ENCODE results near the gene JPT1.
"Not testable (repeated sequence)": the region's sequence is repeated elsewhere in the genome, so short reads cannot be mapped to it uniquely, and the experiment has no call there.

Gene JPT1

DNA sequence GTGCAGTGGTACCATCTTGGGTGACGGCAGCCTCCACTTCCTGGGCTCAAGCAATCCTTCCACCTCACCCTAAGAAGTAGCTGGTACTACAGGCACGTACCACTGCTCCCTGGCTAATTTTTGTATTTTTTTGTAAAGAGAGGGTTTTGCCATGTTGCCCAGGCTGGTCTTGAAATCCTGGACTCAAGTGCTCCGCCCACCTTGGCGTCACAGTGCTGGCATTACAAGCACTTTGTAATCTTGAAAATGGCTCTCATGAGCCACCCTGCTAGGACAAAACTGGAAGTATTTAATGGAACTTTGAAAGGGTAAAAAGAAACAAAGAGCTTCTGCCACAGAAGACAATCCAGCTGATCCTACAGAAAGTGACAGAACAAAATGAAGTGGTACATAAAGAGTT, 19.2 kb upstream of the JPT1 start:
- H3K36me3 Mint-ChIP-seq = peaks cover 100% of the 10 kb centered on the region

DNA sequence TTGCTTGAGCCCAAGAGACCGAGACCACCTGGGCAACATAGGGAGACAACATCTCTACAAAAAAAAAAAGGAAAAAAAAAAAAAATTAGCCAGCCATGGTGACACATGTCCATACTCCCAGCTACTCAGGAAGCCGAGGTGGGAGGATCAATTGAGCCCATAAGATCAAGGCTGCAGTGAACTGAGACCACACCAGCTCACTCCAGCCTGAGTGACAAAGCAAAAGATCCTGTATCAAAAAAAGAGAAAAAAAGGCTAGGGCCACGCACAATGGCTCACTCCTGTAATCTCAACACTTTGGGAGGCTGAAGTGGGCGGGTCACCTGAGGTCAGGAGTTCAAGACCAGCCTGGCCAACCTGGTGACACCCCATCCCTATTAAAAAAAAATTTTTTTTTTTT, 14.7 kb upstream of the JPT1 start:
- Mint-ChIP-seq H3K4me1 (peaks cover 6% of the 10 kb centered on the region), H3K4me3 (no peak overlapping the region), H3K9me3 (no peaks in the 10 kb centered on the region), H3K36me3 (peaks cover 100% of the 10 kb centered on the region), H3K27ac (no peak overlapping the region)
- DNase-seq (ENCODE audit: low spot score in 2 of 2) = no peak
- no peak for ATAC-seq

More for the DNA sequence above, 19.2 kb upstream of the JPT1 start:
- no peak overlapping the region for H3K4me3 Mint-ChIP-seq
- H3K4me1 Mint-ChIP-seq = peaks cover 12% of the 10 kb centered on the region
- H3K9me3 Mint-ChIP-seq = no peaks in the 10 kb centered on the region
- no peak overlapping the region for H3K27ac Mint-ChIP-seq
- ATAC-seq (no peak), DNase-seq (ENCODE audit: low spot score in 2 of 2) (no peak)

- H3K36me3 Mint-ChIP-seq = peaks cover 71% of the 10 kb centered on the region
- not testable (repeated sequence) for DNase-seq (ENCODE audit: low spot score in 2 of 2); H3K27ac Mint-ChIP-seq; H3K9me3 Mint-ChIP-seq; H3K4me1 Mint-ChIP-seq; H3K4me3 Mint-ChIP-seq; ATAC-seq
These were observed 10.3 kb upstream of the JPT1 start for GRCh38 chr17:75164606-75165005.

DNA sequence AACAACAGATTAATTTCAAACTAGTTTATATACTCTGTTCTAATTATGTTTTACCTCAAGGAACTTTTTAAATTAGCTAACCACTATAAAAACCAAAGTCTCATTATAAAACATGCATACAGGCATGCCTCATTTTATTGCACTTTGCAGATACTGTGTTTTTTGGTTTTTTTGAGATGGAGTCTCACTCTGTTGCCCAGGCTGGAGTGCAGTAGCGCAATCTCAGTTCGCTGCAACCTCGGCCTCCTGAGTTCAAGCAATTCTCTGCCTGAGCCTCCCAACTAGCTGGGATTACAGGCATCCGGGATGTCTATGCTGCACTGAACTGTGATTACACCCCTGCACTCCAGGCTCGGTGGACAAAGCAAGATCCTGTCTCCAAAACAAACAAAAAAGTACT, 8.8 kb upstream of the JPT1 start:
- H3K4me3 Mint-ChIP-seq = no peak overlapping the region
- DNase-seq (ENCODE audit: low spot score in 2 of 2) (no peak), ATAC-seq (no peak)
- H3K4me1 Mint-ChIP-seq = no peaks in the 10 kb centered on the region
- H3K36me3 Mint-ChIP-seq = peaks cover 59% of the 10 kb centered on the region
- H3K9me3 Mint-ChIP-seq = no peaks in the 10 kb centered on the region
- H3K27ac Mint-ChIP-seq = no peak overlapping the region

DNA sequence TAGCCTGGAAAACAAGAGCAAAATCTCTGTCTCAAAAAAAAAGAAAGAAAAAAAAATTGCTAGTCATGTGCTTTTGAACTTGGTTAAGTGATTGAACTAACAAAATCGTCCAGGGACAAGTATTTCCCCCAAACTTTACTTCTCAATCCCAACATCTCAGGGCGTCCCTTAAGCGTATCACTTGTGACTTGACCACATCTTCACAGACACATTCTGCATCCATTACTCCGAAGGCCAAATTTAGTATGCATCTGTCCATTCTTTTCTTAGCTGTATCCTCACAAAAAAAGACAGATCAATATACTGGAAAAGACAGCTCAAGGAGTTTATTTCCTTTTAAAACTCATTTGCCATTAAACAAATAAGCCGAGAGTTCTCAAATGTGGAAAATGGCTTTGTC, 5.9 kb upstream of the JPT1 start:
- no peaks in the 10 kb centered on the region for H3K9me3 Mint-ChIP-seq
- no peak for ATAC-seq
- DNase-seq (ENCODE audit: low spot score in 2 of 2) = no peak
- peaks cover 31% of the 10 kb centered on the region for H3K36me3 Mint-ChIP-seq
- H3K27ac Mint-ChIP-seq = peak overlapping the region; percentile 67
- H3K4me1 Mint-ChIP-seq = peaks cover 4% of the 10 kb centered on the region
- no peak overlapping the region for H3K4me3 Mint-ChIP-seq

DNA sequence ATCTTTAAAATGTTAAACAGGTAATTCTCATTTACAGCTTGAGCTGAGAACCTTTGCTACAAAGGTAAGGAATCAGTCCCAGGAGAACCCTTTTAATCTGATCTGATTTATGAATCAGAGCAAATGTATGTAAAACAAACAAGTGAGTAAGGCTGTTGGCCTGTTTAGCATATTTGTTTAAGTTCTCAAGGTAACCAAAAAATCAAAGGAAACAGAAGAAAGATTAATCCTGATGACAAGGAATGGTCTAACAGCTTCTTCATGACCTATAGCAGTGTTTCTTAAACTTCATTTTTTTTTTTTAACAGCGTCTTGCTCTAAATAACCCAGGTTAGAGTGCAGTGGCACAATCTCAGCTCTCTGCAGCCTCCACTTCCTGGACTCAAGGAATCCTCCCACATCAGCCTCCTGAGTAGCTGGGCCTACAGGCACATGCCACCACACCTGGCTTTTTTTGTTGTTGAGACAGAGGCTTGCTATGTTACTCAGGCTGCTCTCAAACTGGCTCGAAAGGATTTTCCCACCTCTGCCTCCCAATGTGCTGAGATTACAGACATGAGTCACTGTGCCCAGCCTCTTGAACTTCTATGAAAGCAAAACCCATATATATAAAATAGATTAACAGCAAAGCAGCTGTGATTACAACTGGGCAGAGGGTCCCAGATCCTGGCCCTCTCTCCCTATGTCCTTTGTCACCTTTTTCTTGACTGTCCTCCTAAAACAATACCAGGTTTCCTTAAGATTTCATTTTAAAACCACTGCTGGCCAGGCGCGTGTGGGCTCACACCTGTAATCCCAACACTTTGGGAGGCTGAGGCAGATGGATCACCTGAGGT, 5.1 kb upstream of the JPT1 start:
- DNase-seq (ENCODE audit: low spot score in 2 of 2) = no peak
- Mint-ChIP-seq H3K4me3 (no peak overlapping the region), H3K4me1 (peaks cover 12% of the 10 kb centered on the region), H3K36me3 (peaks cover 26% of the 10 kb centered on the region), H3K9me3 (no peaks in the 10 kb centered on the region), H3K27ac (peak overlapping the region; percentile 67)
- ATAC-seq = no peak

DNA sequence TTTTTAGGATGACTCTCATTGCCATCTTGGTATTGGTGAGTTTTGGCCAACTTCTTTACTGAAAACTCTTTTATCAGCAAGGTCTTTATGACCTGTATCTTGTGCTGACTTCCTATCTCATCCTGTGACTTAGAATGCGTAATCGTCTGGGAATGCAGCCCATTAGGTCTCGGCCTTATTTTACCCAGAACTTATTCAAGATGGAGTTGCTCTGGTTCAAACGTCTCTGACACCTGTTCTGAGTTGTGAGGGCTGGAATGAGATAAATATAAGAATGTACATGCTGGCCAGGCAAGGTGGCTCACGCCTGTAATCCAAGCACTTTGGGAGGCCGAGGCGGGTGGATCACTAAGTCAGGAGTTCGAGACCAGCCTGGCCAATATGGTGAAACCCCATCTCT, 4.2 kb upstream of the JPT1 start:
- Mint-ChIP-seq H3K36me3 (peaks cover 26% of the 10 kb centered on the region), H3K4me1 (peaks cover 18% of the 10 kb centered on the region)
- H3K9me3 Mint-ChIP-seq; ATAC-seq; DNase-seq (ENCODE audit: low spot score in 2 of 2); H3K27ac Mint-ChIP-seq; H3K4me3 Mint-ChIP-seq: not testable (repeated sequence)

DNA sequence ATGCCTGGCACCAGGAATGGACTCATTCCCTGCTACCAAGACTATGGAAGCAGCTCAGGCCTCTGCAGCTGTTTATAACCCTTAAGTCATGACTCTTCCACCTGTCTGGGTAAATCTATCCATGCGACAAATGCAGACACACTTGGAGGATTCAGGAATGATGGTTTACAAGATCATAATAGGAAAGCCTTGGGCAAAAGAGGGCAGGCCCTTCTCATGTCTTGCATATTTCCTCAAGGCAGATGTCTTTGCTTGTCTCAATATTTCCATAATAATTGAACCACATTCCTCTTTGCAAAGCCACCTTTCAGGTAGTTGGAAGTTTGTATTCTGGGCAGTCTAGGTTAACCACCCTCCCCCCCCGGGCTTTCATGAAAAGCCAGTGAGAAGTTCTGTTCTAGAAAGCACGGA, 884 bp upstream of the JPT1 start:
- Mint-ChIP-seq H3K9me3 (no peaks in the 10 kb centered on the region), H3K36me3 (peaks cover 55% of the 10 kb centered on the region), H3K4me1 (peaks cover 37% of the 10 kb centered on the region), H3K4me3 (peak overlapping the region; percentile 94), H3K27ac (no peak overlapping the region)
- no peak for DNase-seq (ENCODE audit: low spot score in 2 of 2)
- no peak for ATAC-seq

DNA sequence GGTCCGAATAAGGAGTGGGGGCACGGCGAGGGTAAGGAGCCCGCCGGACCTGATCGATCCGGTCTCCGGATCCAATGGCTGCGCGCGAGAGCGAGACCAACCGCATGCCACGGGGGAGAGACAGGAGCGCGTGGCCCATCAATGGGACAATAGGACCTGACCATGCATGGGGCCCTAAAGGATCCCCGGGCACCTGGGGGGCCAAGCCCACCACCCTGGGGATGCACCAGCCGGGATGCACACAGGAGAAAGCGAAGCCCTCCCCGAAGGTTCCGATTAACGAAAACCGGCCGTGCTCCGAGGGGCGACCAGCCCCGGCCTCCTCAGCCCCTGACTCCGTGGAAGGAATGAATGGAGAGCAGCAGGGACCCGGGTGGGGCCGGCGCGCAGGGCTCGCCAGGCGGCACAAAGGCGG, 525 bp downstream of the JPT1 start:
- ATAC-seq (peak; percentile 19), DNase-seq (ENCODE audit: low spot score in 2 of 2) (peak in 1 of 2 donors; percentile 76)
- Mint-ChIP-seq H3K4me1 (peaks cover 44% of the 10 kb centered on the region), H3K36me3 (peaks cover 57% of the 10 kb centered on the region), H3K27ac (peak overlapping the region; percentile 96), H3K9me3 (no peaks in the 10 kb centered on the region), H3K4me3 (peak overlapping the region; percentile 94)

DNA sequence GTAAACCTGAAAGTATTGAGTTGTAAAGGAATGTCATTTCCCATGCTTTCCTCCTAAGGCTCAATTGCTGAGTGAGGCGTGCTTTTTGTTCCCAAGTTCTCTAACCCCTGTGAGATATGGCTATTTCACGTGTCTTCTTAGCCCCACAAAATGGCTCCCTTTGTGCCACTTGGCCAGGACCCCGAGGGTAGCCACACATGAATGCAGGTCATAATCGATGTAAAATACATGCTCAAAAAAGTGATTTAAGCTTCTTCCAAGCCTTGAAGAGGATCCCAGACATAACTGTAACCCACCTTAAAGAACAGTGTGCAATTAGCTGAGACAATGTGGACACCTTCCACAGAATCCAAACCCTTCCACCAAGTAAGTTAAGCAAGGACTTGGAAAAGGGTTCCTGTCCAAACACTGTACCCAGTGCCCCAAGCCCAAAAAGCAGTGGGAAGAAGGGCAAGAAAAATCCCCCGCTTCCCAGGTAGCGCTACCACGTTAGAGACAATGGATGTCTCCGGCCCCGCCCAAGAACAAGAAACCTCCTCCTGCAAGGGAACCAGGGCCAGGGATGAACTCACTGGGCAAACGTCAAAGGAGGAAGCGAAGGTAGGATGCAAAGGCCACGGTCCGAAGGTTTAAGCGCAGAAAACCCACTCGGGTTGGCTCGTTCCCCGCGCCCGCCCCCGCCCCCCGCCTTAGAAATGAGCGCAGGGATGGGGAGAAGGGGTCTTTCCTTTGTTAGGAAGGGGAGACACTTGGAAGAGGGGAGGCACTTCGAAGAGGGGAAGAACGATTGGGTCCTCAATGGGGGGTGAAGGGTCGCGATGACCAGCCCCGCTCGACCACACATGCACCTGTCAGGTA, 1.2 kb downstream of the JPT1 start:
- Mint-ChIP-seq H3K9me3 (no peaks in the 10 kb centered on the region), H3K4me3 (peak overlapping the region; percentile 94), H3K27ac (peak overlapping the region; percentile 96), H3K36me3 (peaks cover 64% of the 10 kb centered on the region), H3K4me1 (peaks cover 50% of the 10 kb centered on the region)
- peak in 1 of 2 donors; percentile 67 for DNase-seq (ENCODE audit: low spot score in 2 of 2)
- ATAC-seq = no peak

DNA sequence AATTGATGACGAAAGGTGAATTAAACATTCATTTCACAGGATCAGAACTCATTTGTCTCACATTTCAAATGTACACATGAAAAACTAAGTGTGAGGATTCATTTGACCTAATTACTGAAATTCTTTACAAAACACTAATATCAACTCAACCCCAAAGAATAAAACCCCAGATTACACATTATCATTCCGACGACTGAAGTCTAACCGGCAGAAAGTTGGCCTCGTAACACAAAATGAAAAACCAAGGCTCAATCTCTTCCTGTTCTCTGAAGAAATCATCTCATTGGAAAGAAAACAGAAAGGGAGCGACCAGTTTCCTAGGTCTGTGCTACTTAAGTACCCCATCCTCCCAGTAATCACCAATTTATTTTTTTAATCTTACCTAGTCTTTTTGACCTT, 1.8 kb downstream of the JPT1 start:
- Mint-ChIP-seq H3K36me3 (peaks cover 70% of the 10 kb centered on the region), H3K4me3 (peak overlapping the region; percentile 94), H3K4me1 (peaks cover 50% of the 10 kb centered on the region), H3K27ac (peak overlapping the region; percentile 96), H3K9me3 (no peaks in the 10 kb centered on the region)
- ATAC-seq (no peak), DNase-seq (ENCODE audit: low spot score in 2 of 2) (no peak)

GRCh38 chr17:75151930-75152329, 2.4 kb downstream of the JPT1 start:
- H3K27ac Mint-ChIP-seq = peak overlapping the region; percentile 96
- H3K9me3 Mint-ChIP-seq = no peaks in the 10 kb centered on the region
- H3K4me3 Mint-ChIP-seq = peak overlapping the region; percentile 94
- peaks cover 76% of the 10 kb centered on the region for H3K36me3 Mint-ChIP-seq
- no peak for ATAC-seq
- H3K4me1 Mint-ChIP-seq = peaks cover 50% of the 10 kb centered on the region
- no peak for DNase-seq (ENCODE audit: low spot score in 2 of 2)

DNA sequence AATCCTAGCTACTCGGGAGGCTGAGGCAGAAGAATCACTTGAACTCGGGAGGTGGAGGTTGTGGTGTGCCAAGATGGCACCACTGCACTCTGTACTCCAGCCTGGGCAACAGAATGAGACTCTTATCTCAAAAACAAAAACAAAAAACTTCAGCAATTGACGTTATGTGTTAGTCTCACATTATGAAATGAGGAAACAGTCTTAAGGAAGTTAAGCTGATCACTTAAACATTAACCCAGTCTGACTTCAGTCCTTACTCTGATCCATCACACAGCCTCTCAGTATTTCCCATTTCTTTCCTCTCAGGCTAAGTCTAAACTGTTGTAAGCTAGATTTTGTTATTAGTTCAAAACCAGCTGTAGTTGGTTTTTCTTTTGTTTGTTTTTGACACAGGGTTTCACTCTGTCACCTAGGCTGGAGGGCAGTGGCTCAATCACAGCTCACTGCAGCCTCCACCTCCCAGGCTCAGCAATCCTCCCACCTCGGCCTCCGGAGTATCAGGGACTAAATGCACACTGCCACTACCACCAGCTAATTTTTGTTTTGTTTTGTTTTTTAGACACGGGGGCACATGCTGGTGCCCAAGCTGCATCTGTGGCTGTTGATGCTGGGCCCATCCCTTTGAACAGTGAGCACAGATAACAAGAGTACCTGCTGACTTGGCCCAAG, 6.3 kb downstream of the JPT1 start:
- DNase-seq (ENCODE audit: low spot score in 2 of 2) (no peak), ATAC-seq (no peak)
- Mint-ChIP-seq H3K4me3 (no peak overlapping the region), H3K36me3 (peaks cover 97% of the 10 kb centered on the region), H3K27ac (peak overlapping the region; percentile 50), H3K4me1 (peaks cover 27% of the 10 kb centered on the region), H3K9me3 (no peaks in the 10 kb centered on the region)

DNA sequence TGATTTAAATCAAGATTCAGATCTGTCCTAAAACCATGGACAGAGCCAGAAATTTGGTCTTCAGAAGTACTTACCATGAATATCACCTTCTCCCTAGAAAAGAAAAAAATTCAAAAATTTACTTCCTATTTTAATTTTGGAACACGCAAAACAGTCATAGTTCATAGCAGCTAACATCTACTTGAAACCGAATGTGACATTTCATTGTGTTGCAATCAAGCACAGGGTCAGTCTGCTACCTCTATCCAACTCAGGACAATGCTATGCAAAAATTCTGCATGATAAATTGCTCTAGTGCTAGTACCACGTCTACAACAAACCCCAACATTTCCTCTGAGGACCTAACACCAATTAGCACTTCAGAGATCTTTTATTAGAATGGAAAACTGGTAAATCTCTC, 7.7 kb downstream of the JPT1 start:
- H3K4me1 Mint-ChIP-seq = peaks cover 15% of the 10 kb centered on the region
- H3K27ac Mint-ChIP-seq = peak overlapping the region; percentile 4
- peaks cover 97% of the 10 kb centered on the region for H3K36me3 Mint-ChIP-seq
- H3K9me3 Mint-ChIP-seq = no peaks in the 10 kb centered on the region
- ATAC-seq (no peak), DNase-seq (ENCODE audit: low spot score in 2 of 2) (no peak)
- no peak overlapping the region for H3K4me3 Mint-ChIP-seq

GRCh38 chr17:75144816-75145512, 9.3 kb downstream of the JPT1 start:
- no peak overlapping the region for H3K27ac Mint-ChIP-seq
- peaks cover 22% of the 10 kb centered on the region for H3K4me1 Mint-ChIP-seq
- no peak overlapping the region for H3K4me3 Mint-ChIP-seq
- H3K9me3 Mint-ChIP-seq = no peaks in the 10 kb centered on the region
- DNase-seq (ENCODE audit: low spot score in 2 of 2) = no peak
- H3K36me3 Mint-ChIP-seq = peaks cover 97% of the 10 kb centered on the region
- no peak for ATAC-seq
